D721Med (cell line): ENCODE data around the gene DEFB110.

Experiments
- DNase-seq: peaks from one replicate; pipeline ENCODE4 v3.0.0; 2011; ENCODE audit warnings: low spot score; ENCODE audit not compliant: insufficient read length
- FAIRE-seq: peaks from 2 replicates; lab custom pipeline; 2011; peaks lifted over from hg19 to GRCh38; lab: Jason Lieb, UNC
- CTCF ChIP-seq: IDR thresholded peaks from 2 replicates; pipeline ENCODE4 v1.5.1; 2012; ENCODE audit warnings: mild to moderate bottlenecking, control low read depth; ENCODE audit not compliant: insufficient read depth; ENCODE audit errors: missing control alignments

Gene DEFB110

GRCh38 chr6:49986551-49986950 is 35.2 kb downstream of the DEFB110 start:
- no peak for TF ChIP-seq CTCF
- no peak for DNase-seq
- no peak for FAIRE-seq

GRCh38 chr6:49982046-49982445 is 39.7 kb downstream of the DEFB110 start:
- no peak for DNase-seq
- FAIRE-seq = no peak
- TF ChIP-seq CTCF = no peak

- no peak for TF ChIP-seq CTCF
- DNase-seq (no peak), FAIRE-seq (no peak)
These were observed 40.9 kb downstream of the DEFB110 start for GRCh38 chr6:49980898-49981297.

GRCh38 chr6:49979584-49979983 is 42.2 kb downstream of the DEFB110 start:
- no peak for TF ChIP-seq CTCF
- FAIRE-seq (no peak), DNase-seq (no peak)

GRCh38 chr6:49978332-49979226 is 43.2 kb downstream of the DEFB110 start:
- no peak for FAIRE-seq
- no peak for DNase-seq
- no peak for TF ChIP-seq CTCF

GRCh38 chr6:49969605-49970004 is 52.2 kb downstream of the DEFB110 start, which contains the start of gene DEFB113:
Gene DEFB113 (minus strand): TSS chr6:49969625. CDS start chr6:49969625, 0 bp downstream.
- no peak for FAIRE-seq
- no peak for DNase-seq

More at GRCh38 chr6:49969605-49970004, 52.2 kb downstream of the DEFB110 start, which contains the start of gene DEFB113:
- TF ChIP-seq CTCF = no peak
